Measurements from ENCODE around the gene SCRN1. TPM values are rescaled to one million over a fixed set of nuclear protein-coding genes. Genes with fewer than 3 reads are reported as not detected.

Gene SCRN1
- total and polyA plus RNA-seq, 2 of the 4 experiments (the other 2 are of a cell fraction), result 57.1 to 124 TPM

DNA sequence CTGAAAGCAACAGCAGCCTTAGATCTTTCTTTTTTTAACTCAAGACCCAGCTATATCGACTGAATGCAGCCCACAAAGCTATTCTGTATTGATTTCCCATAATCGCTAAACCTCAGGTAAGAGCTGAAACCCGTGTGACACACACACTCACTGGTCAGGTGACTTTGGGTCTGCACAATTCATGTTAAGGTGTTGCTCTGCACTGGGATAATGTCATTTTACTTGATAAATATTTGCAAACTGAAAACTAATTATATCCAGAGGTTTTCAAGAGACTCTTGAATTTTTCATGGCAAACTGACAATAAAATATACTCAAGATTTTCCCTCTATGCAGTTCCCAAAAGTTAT lies 33.1 kb downstream of the SCRN1 start:
- peaks cover 32% of the 10 kb centered on the region; the same call in 1 of the 2 replicates for H4K20me1 ChIP-seq (ENCODE audit: insufficient read depth, low read length)
- H4K91ac ChIP-seq (ENCODE audit: insufficient read depth, low read depth, low read length), result no peak overlapping the region
- no peak overlapping the region for H3K4me2 ChIP-seq (ENCODE audit: low read depth, low read length)
- H4K8ac ChIP-seq (ENCODE audit: low read depth in 2 of 2, low read length in 2 of 2), result no peak overlapping the region
- H2BK120ac ChIP-seq (ENCODE audit: low read depth, low read length), result no peak overlapping the region
- no peak overlapping the region for H3K4ac ChIP-seq (ENCODE audit: low read depth, low read length)
- no peak overlapping the region for H3K4me3 ChIP-seq (ENCODE audit: insufficient read depth, low read depth, low read length)
- DNase-seq, result no peak
- no peak overlapping the region for H2BK20ac ChIP-seq (ENCODE audit: low read depth, low read length)
- H3K14ac ChIP-seq (replicated peaks; ENCODE audit: low read depth, low read length), result no peak overlapping the region
- TF ChIP-seq RCOR1 (IDR thresholded peaks at IDR 0.05; ENCODE audit: insufficient replicate concordance, low read length) (no peak), CEBPB (IDR thresholded peaks at IDR 0.05; ENCODE audit: low read depth, low read length) (no peak), CHD1 (IDR thresholded peaks at IDR 0.05; ENCODE audit: low read depth, low read length) (no peak), RFX5 (IDR thresholded peaks at IDR 0.05; ENCODE audit: low read depth, low read length) (no peak)
- peaks cover 23 to 63% of the 10 kb centered on the region in 2 experiments for H3K79me1 ChIP-seq (ENCODE audit: low read depth in 1 of 2, low read length in 2 of 2)
- H3K27ac ChIP-seq (ENCODE audit: insufficient read depth, low read length), result no peak overlapping the region
- H2AK9ac ChIP-seq (replicated peaks; ENCODE audit: low read depth, low read length, poor library complexity), result no peak overlapping the region
- ChIA-PET POLR2A (ENCODE audit: unreplicated experiment) (no interaction called here), CTCF (no interaction called here)
- no TSS peak for BruUV-seq (replicated peaks)
- H2BK15ac ChIP-seq (ENCODE audit: low read depth, low read length), result no peak overlapping the region
- H2AFZ ChIP-seq (replicated peaks; ENCODE audit: low read length, poor library complexity), result no peak overlapping the region
- dilution Hi-C loops (cut with HindIII; ENCODE audit: low sequenced_read_pairs, unreplicated experiment), result no loop called here
- in situ Hi-C loops (cut with MboI; ENCODE audit: low sequenced_read_pairs), result no loop called here
- no peaks in the 10 kb centered on the region for H3K4me1 ChIP-seq (ENCODE audit: control insufficient read depth, insufficient read depth, low read length)
- no peak overlapping the region for H3K23ac ChIP-seq (ENCODE audit: low read depth, low read length)
- no peaks in the 10 kb centered on the region for H3K9me3 ChIP-seq (ENCODE audit: control insufficient read depth, insufficient read depth, low read length)
- peaks cover 17% of the 10 kb centered on the region for H3K9me1 ChIP-seq (ENCODE audit: insufficient read depth, low read length)
- 90% methylated on average over 2 of the region's 3 CpGs; no CpG with 5 or more reads in 1 of the 2 experiments for WGBS, 2 experiments (ENCODE audit: extremely low coverage in 2 of 2, insufficient read length in 1 of 2)
- H3K36me3 ChIP-seq (ENCODE audit: control insufficient read depth, insufficient read depth, low read length), result peaks cover 25% of the 10 kb centered on the region
- H4K5ac ChIP-seq (ENCODE audit: low read depth, low read length), result no peak overlapping the region
- H2BK5ac ChIP-seq (ENCODE audit: low read depth, low read length, poor library complexity, severe bottlenecking), result no peak overlapping the region
- H2AK5ac ChIP-seq (ENCODE audit: low read depth, low read length), result no peak overlapping the region
- H3K18ac ChIP-seq (ENCODE audit: low read depth, low read length), result no peak overlapping the region
- no peak for ATAC-seq (ENCODE audit: low read depth)
- no peak overlapping the region for H3K56ac ChIP-seq (ENCODE audit: extremely low read depth, insufficient read depth, low read length)
- no peaks in the 10 kb centered on the region for H3K27me3 ChIP-seq (ENCODE audit: control insufficient read depth, insufficient read depth, low read length)
- intact Hi-C loops (cut with micrococcal nuclease), result no loop called here
- no peak overlapping the region for H3K9ac ChIP-seq (ENCODE audit: low read depth, low read length)

Measured in IMR-90 (cell line).